ENCODE data around the gene PMF1.

GRCh38 chr1:156276966-156277381 is 64.2 kb downstream of the PMF1 start:
- TF ChIP-seq, protein P1, sequence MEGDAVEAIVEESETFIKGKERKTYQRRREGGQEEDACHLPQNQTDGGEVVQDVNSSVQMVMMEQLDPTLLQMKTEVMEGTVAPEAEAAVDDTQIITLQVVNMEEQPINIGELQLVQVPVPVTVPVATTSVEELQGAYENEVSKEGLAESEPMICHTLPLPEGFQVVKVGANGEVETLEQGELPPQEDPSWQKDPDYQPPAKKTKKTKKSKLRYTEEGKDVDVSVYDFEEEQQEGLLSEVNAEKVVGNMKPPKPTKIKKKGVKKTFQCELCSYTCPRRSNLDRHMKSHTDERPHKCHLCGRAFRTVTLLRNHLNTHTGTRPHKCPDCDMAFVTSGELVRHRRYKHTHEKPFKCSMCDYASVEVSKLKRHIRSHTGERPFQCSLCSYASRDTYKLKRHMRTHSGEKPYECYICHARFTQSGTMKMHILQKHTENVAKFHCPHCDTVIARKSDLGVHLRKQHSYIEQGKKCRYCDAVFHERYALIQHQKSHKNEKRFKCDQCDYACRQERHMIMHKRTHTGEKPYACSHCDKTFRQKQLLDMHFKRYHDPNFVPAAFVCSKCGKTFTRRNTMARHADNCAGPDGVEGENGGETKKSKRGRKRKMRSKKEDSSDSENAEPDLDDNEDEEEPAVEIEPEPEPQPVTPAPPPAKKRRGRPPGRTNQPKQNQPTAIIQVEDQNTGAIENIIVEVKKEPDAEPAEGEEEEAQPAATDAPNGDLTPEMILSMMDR (conservative IDR thresholded peaks at IDR 0.05; ENCODE audit: low read depth, low read length), result no peak
- TF ChIP-seq EZH2 (IDR thresholded peaks at IDR 0.05; ENCODE audit: borderline replicate concordance, low read depth, low read length, poor library complexity, severe bottlenecking), result no peak

Measured in A673 (cell line).